Tibial nerve (tissue), 3 donors: ENCODE measurements around the gene ALDOA.

ENCODE experiments used
- POLR2A ChIP-seq, 2 donors: fragments of 450-650 bp; IDR thresholded peaks; one replicate each; pipeline ENCODE4 v1.6.1; 2017; ENCODE audit warnings: antibody characterized with exemption in 2 of 2, mild to moderate bottlenecking in 2 of 2, moderate library complexity in 2 of 2
- TF ChIP-seq, protein P1 (sequence below), 5 experiments: fragments of 200-600 bp in 3 of 5; fragments of 450-650 bp in 2 of 5; sonication (generic) in 3 of 5; IDR thresholded peaks; one replicate each; pipeline ENCODE4 v1.5.1; 2016 to 2019; ENCODE audit warnings: antibody characterized with exemption in 5 of 5, mild to moderate bottlenecking in 3 of 5, moderate library complexity in 2 of 5

DNA sequence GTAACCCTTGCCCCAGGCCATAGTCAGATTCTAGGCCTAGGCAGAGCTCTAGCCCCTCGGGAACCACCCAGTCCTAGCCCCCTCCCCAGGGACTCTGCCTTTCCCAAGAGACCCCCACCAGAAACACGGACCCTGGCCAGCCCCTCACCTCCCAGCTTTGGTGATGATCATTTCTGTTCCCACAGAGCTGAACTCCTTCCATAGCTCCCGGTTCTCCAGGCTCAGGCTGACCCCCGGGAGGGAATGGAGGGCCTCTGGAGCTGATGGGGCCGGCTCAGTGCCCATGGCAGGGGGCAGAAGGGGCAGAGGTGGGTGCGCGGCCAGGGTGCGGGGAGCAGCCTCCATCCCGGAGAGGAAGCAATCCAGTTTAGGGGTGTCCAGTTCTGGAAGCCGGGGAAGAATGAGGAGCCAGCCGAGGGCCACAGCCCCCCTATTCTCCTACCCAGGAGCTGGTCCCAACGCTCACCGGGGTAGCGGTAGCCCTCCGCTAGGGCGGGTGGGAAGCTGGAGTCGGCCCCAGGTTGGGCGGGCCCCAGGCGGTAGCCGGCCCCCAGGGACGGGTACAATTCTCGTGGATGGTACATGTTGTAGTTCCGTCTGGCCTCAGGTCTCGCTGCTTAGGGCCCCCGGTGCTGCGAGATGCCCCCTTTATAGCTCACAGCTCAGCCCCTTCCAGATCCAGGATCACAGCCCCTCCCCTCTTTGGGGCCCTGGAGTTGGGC, 25.2 kb downstream of the ALDOA start:
- TF ChIP-seq, protein P1, sequence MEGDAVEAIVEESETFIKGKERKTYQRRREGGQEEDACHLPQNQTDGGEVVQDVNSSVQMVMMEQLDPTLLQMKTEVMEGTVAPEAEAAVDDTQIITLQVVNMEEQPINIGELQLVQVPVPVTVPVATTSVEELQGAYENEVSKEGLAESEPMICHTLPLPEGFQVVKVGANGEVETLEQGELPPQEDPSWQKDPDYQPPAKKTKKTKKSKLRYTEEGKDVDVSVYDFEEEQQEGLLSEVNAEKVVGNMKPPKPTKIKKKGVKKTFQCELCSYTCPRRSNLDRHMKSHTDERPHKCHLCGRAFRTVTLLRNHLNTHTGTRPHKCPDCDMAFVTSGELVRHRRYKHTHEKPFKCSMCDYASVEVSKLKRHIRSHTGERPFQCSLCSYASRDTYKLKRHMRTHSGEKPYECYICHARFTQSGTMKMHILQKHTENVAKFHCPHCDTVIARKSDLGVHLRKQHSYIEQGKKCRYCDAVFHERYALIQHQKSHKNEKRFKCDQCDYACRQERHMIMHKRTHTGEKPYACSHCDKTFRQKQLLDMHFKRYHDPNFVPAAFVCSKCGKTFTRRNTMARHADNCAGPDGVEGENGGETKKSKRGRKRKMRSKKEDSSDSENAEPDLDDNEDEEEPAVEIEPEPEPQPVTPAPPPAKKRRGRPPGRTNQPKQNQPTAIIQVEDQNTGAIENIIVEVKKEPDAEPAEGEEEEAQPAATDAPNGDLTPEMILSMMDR (IDR thresholded peaks at IDR 0.05), result no peak
- no peak for TF ChIP-seq POLR2A (IDR thresholded peaks at IDR 0.05)
